Measurements from ENCODE around the gene CD302. TPM values are rescaled to one million over a fixed set of nuclear protein-coding genes. Genes with fewer than 3 reads are reported as not detected.

CD302 gene
- total RNA-seq, 1 experiment from 2014 or later = 8.5 TPM

GRCh38 chr2:159840616-159841015 lies 42.6 kb upstream of the CD302 start:
- POLR2A ChIA-PET (ENCODE audit: unreplicated experiment) = no interaction called here
- Histone ChIP-seq H3K27me3 (ENCODE audit: low read length) (no peaks in the 10 kb centered on the region; the same call in 1 of the 2 replicates), H3K36me3 (ENCODE audit: low read depth, low read length) (no peaks in the 10 kb centered on the region), H3K9me3 (ENCODE audit: low read length) (no peaks in the 10 kb centered on the region), H3K4me2 (ENCODE audit: low read length) (no peak overlapping the region), H3K4me3 (ENCODE audit: low read length) (no peak overlapping the region), H3K9ac (ENCODE audit: low read length) (no peak overlapping the region), H3K27ac (ENCODE audit: low read length) (no peak overlapping the region), H2AFZ (ENCODE audit: low read length) (no peak overlapping the region), H3K79me2 (ENCODE audit: low read length) (no peaks in the 10 kb centered on the region), H3F3A (ENCODE audit: low read length, unreplicated experiment) (no peaks in the 10 kb centered on the region), H4K20me1 (ENCODE audit: low read length) (no peaks in the 10 kb centered on the region), H3K4me1 (ENCODE audit: insufficient read depth, low read length) (no peaks in the 10 kb centered on the region), H3K9me2 (replicated peaks; ENCODE audit: low read length) (no peaks in the 10 kb centered on the region)
- ATAC-seq (no peak), DNase-seq (no peak)
- CTCF ChIA-PET = no interaction called here
- TF ChIP-seq, protein P1, sequence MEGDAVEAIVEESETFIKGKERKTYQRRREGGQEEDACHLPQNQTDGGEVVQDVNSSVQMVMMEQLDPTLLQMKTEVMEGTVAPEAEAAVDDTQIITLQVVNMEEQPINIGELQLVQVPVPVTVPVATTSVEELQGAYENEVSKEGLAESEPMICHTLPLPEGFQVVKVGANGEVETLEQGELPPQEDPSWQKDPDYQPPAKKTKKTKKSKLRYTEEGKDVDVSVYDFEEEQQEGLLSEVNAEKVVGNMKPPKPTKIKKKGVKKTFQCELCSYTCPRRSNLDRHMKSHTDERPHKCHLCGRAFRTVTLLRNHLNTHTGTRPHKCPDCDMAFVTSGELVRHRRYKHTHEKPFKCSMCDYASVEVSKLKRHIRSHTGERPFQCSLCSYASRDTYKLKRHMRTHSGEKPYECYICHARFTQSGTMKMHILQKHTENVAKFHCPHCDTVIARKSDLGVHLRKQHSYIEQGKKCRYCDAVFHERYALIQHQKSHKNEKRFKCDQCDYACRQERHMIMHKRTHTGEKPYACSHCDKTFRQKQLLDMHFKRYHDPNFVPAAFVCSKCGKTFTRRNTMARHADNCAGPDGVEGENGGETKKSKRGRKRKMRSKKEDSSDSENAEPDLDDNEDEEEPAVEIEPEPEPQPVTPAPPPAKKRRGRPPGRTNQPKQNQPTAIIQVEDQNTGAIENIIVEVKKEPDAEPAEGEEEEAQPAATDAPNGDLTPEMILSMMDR (conservative IDR thresholded peaks at IDR 0.05; ENCODE audit: low read depth, low read length) = no peak
- TF ChIP-seq EZH2phosphoT487 (IDR thresholded peaks at IDR 0.05; ENCODE audit: borderline replicate concordance, low read length) (no peak), EZH2 (IDR thresholded peaks at IDR 0.05; ENCODE audit: low read length, unreplicated experiment) (no peak)
- intact Hi-C loops (cut with micrococcal nuclease) = no loop called here
- no TSS peak for BruUV-seq (replicated peaks)

DNA sequence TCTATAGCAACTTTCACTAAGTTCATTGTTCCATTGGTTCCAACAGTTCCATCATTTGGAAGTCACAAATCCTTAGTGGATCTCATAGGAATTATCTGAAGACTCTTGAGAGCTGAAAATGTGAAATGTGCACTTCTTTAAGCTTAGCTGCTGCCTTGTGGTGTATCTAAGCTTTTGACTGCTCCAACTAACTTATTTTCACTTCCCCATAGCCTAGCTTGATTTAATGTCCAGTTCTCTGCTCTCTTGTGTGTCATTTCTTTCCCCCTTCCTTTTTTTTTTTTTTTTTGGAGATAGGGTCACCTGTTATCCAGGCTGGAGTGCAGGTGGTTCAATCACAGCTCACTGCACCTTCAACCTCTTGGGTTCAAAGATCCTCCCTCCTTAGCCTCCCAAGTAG lies 34.9 kb upstream of the CD302 start:
- no peak overlapping the region for H3K9ac ChIP-seq (ENCODE audit: low read length)
- no peaks in the 10 kb centered on the region for H3F3A ChIP-seq (ENCODE audit: low read length, unreplicated experiment)
- intact Hi-C loops (cut with micrococcal nuclease) = no loop called here
- H2AFZ ChIP-seq (ENCODE audit: low read length) = no peak overlapping the region
- H3K79me2 ChIP-seq (ENCODE audit: low read length) = no peaks in the 10 kb centered on the region
- no peaks in the 10 kb centered on the region for H4K20me1 ChIP-seq (ENCODE audit: low read length)
- H3K9me3 ChIP-seq (ENCODE audit: low read length) = no peaks in the 10 kb centered on the region
- ChIA-PET POLR2A (ENCODE audit: unreplicated experiment) (no interaction called here), CTCF (no interaction called here)
- no peak overlapping the region for H3K4me3 ChIP-seq (ENCODE audit: low read length)
- H3K4me2 ChIP-seq (ENCODE audit: low read length) = no peak overlapping the region
- no peak overlapping the region for H3K27ac ChIP-seq (ENCODE audit: low read length)
- ATAC-seq (no peak), DNase-seq (no peak)
- H3K4me1 ChIP-seq (ENCODE audit: insufficient read depth, low read length) = no peaks in the 10 kb centered on the region
- no peaks in the 10 kb centered on the region for H3K27me3 ChIP-seq (ENCODE audit: low read length)
- no peaks in the 10 kb centered on the region for H3K36me3 ChIP-seq (ENCODE audit: low read depth, low read length)
- H3K9me2 ChIP-seq (replicated peaks; ENCODE audit: low read length) = no peaks in the 10 kb centered on the region
- BruUV-seq (replicated peaks) = no TSS peak
- TF ChIP-seq, protein P1 (conservative IDR thresholded peaks at IDR 0.05; ENCODE audit: low read depth, low read length) = no peak
- TF ChIP-seq EZH2phosphoT487 (IDR thresholded peaks at IDR 0.05; ENCODE audit: borderline replicate concordance, low read length) = no peak
- no peak for TF ChIP-seq EZH2 (IDR thresholded peaks at IDR 0.05; ENCODE audit: low read length, unreplicated experiment)

GRCh38 chr2:159832026-159832425 lies 34.0 kb upstream of the CD302 start:
- H3K27ac ChIP-seq (ENCODE audit: low read length) = no peak overlapping the region
- no peak for TF ChIP-seq EZH2 (IDR thresholded peaks at IDR 0.05; ENCODE audit: low read length, unreplicated experiment)
- no peak for TF ChIP-seq EZH2phosphoT487 (IDR thresholded peaks at IDR 0.05; ENCODE audit: borderline replicate concordance, low read length)
- TF ChIP-seq, protein P1 (conservative IDR thresholded peaks at IDR 0.05; ENCODE audit: low read depth, low read length) = no peak
- no peak for ATAC-seq
- H2AFZ ChIP-seq (ENCODE audit: low read length) = no peak overlapping the region
- DNase-seq = no peak
- no peak overlapping the region for H3K4me3 ChIP-seq (ENCODE audit: low read length)
- H3K9me3 ChIP-seq (ENCODE audit: low read length) = no peaks in the 10 kb centered on the region
- H3K4me2 ChIP-seq (ENCODE audit: low read length) = no peak overlapping the region
- H3K79me2 ChIP-seq (ENCODE audit: low read length) = no peaks in the 10 kb centered on the region
- H3K4me1 ChIP-seq (ENCODE audit: insufficient read depth, low read length) = no peaks in the 10 kb centered on the region
- H4K20me1 ChIP-seq (ENCODE audit: low read length) = no peaks in the 10 kb centered on the region
- no peaks in the 10 kb centered on the region for H3F3A ChIP-seq (ENCODE audit: low read length, unreplicated experiment)
- no peaks in the 10 kb centered on the region for H3K9me2 ChIP-seq (replicated peaks; ENCODE audit: low read length)
- ChIA-PET POLR2A (ENCODE audit: unreplicated experiment) (no interaction called here), CTCF (no interaction called here)
- no peaks in the 10 kb centered on the region for H3K36me3 ChIP-seq (ENCODE audit: low read depth, low read length)
- intact Hi-C loops (cut with micrococcal nuclease) = no loop called here
- no peak overlapping the region for H3K9ac ChIP-seq (ENCODE audit: low read length)
- H3K27me3 ChIP-seq (ENCODE audit: low read length) = no peaks in the 10 kb centered on the region
- BruUV-seq (replicated peaks) = no TSS peak
